ENCODE measurements around the gene DYNLRB1.

Gene DYNLRB1

GRCh38 chr20:34559311-34560140 is 43.3 kb downstream of the DYNLRB1 start:
- DNase-seq, result no peak

GRCh38 chr20:34560141-34560523 is 43.9 kb downstream of the DYNLRB1 start:
- no peak for DNase-seq

- no peak for DNase-seq
Observed at GRCh38 chr20:34560614-34561013, 44.4 kb downstream of the DYNLRB1 start.

- no peak for DNase-seq
Observed at GRCh38 chr20:34561661-34562060, 45.4 kb downstream of the DYNLRB1 start.

- DNase-seq, result no peak
Observed at GRCh38 chr20:34562641-34563040, 46.4 kb downstream of the DYNLRB1 start.

GRCh38 chr20:34564833-34565232 is 48.6 kb downstream of the DYNLRB1 start:
- DNase-seq, result no peak

GRCh38 chr20:34566978-34567891 is 51.0 kb downstream of the DYNLRB1 start:
- no peak for DNase-seq

GRCh38 chr20:34567892-34568865 is 52.0 kb downstream of the DYNLRB1 start:
- no peak for DNase-seq

GRCh38 chr20:34569598-34569997 is 53.4 kb downstream of the DYNLRB1 start:
- DNase-seq, result no peak

GRCh38 chr20:34570859-34571306 is 54.7 kb downstream of the DYNLRB1 start:
- peak; percentile 22 for DNase-seq

- DNase-seq, result no peak
Observed at GRCh38 chr20:34571753-34572152, 55.5 kb downstream of the DYNLRB1 start.

- no peak for DNase-seq
Observed at GRCh38 chr20:34573541-34574300, 57.5 kb downstream of the DYNLRB1 start.

GRCh38 chr20:34574426-34574825 is 58.2 kb downstream of the DYNLRB1 start:
- DNase-seq, result no peak

GRCh38 chr20:34574861-34575260 is 58.6 kb downstream of the DYNLRB1 start:
- no peak for DNase-seq

- DNase-seq, result no peak
Observed at GRCh38 chr20:34575271-34575670, 59.0 kb downstream of the DYNLRB1 start.

- DNase-seq, result no peak
Observed at GRCh38 chr20:34575756-34576155, 59.5 kb downstream of the DYNLRB1 start.

GRCh38 chr20:34577061-34577460 is 60.8 kb downstream of the DYNLRB1 start:
- no peak for DNase-seq

GRCh38 chr20:34578025-34578424 is 61.8 kb downstream of the DYNLRB1 start:
- no peak for DNase-seq

- DNase-seq, result no peak
Observed at GRCh38 chr20:34578521-34578920, 62.3 kb downstream of the DYNLRB1 start.

- peak; percentile 84 for DNase-seq
Observed at GRCh38 chr20:34579191-34579978, 63.2 kb downstream of the DYNLRB1 start.
